HepG2 (cell line): Measurements from ENCODE around the gene ACP5. TPM values are rescaled to one million over a fixed set of nuclear protein-coding genes. Genes with fewer than 3 reads are reported as not detected.

Source experiments
- ARID2 ChIP-seq: sonication (generic); formaldehyde crosslinking; IDR thresholded peaks from 2 replicates; pipeline ENCODE4 v1.8.1; 2022; ENCODE audit warnings: mild to moderate bottlenecking, missing genetic modification reagents, borderline replicate concordance
- HNRNPUL1 ChIP-seq: fragments of 200-400 bp; formaldehyde crosslinking; IDR thresholded peaks from 2 replicates; pipeline ENCODE4 v1.6.1; 2017; ENCODE audit warnings: low read depth, mild to moderate bottlenecking, low read length, moderate library complexity
- HOXD1 ChIP-seq: sonication (generic); formaldehyde crosslinking; IDR thresholded peaks from 2 replicates; pipeline ENCODE4 v1.5.0; 2020; ENCODE audit warnings: missing genetic modification reagents
- RBM39 ChIP-seq: fragments of 200-400 bp; formaldehyde crosslinking; IDR thresholded peaks from one replicate; pipeline ENCODE4 v1.6.1; 2018; ENCODE audit warnings: antibody characterized with exemption, mild to moderate bottlenecking, low read depth, low read length; ENCODE audit not compliant: poor library complexity, severe bottlenecking
- SALL1 ChIP-seq: sonication (generic); formaldehyde crosslinking; IDR thresholded peaks from 2 replicates; pipeline ENCODE4 v1.8.0; 2022; ENCODE audit warnings: mild to moderate bottlenecking, missing genetic modification reagents
- ZFP36L1 ChIP-seq: sonication (generic); formaldehyde crosslinking; IDR thresholded peaks from 2 replicates; pipeline ENCODE4 v1.8.0; 2022; ENCODE audit warnings: mild to moderate bottlenecking, missing genetic modification reagents, moderate library complexity
- ZZZ3 ChIP-seq: sonication (generic); formaldehyde crosslinking; IDR thresholded peaks from 2 replicates; pipeline ENCODE4 v1.4.0; 2020; ENCODE audit warnings: missing genetic modification reagents, mild to moderate bottlenecking, borderline replicate concordance
- polyA plus RNA-seq, 8 experiments: library from polyadenylated mRNA; depleted of rRNA in 3 of 8; stranded (reverse) in 7 of 8; unstranded in 1 of 8; fragments of >200 nt; fragmentation: Illumina TruSeq in 4 of 8; extraction: Trizol in 4 of 8; gene quantifications; 2 replicates each; pipeline versions ENCODE4 v1.2.1 to v1.2.3, GENCODE V29; 2011 to 2016; ENCODE audit warnings: low read depth in 4 of 8, missing spikeins in 1 of 8, mixed read lengths in 1 of 8; ENCODE audit not compliant: insufficient read depth in 1 of 8
- total RNA-seq, 5 experiments: library from RNA; depleted of rRNA; stranded (reverse); fragments of >200 nt; fragmentation: Illumina TruSeq; extraction: Trizol; gene quantifications; 2 replicates each; pipeline ENCODE4 v1.2.3, GENCODE V29; 2016; ENCODE audit warnings: low read depth in 1 of 5
- TF ChIP-seq, protein P1 (sequence below): sonication (generic); formaldehyde crosslinking; IDR thresholded peaks from 2 replicates; pipeline ENCODE4 v1.5.1; 2020; ENCODE audit warnings: mild to moderate bottlenecking, missing genetic modification reagents, moderate library complexity
- TF ChIP-seq, protein P2 (sequence below): sonication (generic); IDR thresholded peaks from 2 replicates; pipeline ENCODE4 v1.6.1; 2016; ENCODE audit warnings: low read depth, borderline replicate concordance
- TF ChIP-seq, protein P3 (sequence below): sonication (generic); formaldehyde crosslinking; IDR thresholded peaks from 2 replicates; pipeline ENCODE4 v1.4.0; 2020; ENCODE audit warnings: missing genetic modification reagents, borderline replicate concordance
- TF ChIP-seq, protein P4 (sequence below): sonication (generic); formaldehyde crosslinking; IDR thresholded peaks from 2 replicates; pipeline ENCODE4 v1.4.0; 2020; ENCODE audit warnings: missing genetic modification reagents, borderline replicate concordance
- TF ChIP-seq, protein P5 (sequence below): sonication (generic); formaldehyde crosslinking; conservative IDR thresholded peaks from 2 replicates; pipeline ENCODE4 v1.8.0; 2022; ENCODE audit warnings: low read depth, missing genetic modification reagents

Gene ACP5
- total and polyA plus RNA-seq, 2 of the 13 experiments (the other 11 are each of a cell fraction or from before 2014, with no cell fraction given), result 1.3 to 6.7 TPM

DNA sequence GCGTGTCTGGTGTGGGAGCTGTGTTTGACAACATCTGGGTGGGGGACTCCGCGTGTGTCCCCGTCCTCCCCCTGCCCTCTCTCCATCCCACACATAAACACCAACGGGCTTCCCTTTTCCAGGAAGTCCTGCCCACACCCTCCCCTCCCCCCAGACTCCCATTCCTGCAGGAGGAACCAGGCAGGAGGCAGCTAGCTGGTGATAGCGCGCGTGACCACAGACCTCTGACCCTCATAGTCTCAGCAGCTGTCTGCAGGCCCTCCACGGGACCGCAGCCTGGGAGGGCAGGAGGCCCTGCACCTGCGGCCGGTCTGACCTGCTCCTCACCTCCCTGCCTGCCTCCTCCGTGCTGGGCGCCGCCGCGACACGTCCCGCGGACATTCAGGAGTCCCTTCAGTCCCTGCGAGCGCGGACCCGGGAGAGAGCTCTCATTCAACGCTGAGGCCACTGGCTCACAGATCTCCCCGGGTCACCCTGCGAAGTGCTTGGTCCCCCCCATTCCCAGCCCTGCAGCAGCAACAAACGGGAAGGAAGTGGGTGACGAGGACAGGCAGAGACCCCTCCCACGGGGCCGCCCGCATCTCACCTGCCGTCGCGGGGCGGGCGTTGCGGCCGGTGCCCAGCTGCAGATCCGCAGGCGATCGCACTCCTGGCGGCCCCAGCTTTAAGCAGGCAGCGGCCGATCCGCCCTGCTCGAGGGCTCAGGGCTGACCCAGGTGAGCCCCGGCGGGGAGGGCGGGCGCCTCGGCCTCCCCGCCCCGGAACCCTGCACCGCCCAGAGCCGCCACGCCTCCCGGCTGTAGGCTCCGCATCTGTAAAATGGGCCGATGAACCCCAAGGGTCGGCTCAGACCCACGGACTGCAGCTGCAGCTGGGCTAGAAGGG, 1.1 kb upstream of the ACP5 start (continued):
- TF ChIP-seq, protein P1, sequence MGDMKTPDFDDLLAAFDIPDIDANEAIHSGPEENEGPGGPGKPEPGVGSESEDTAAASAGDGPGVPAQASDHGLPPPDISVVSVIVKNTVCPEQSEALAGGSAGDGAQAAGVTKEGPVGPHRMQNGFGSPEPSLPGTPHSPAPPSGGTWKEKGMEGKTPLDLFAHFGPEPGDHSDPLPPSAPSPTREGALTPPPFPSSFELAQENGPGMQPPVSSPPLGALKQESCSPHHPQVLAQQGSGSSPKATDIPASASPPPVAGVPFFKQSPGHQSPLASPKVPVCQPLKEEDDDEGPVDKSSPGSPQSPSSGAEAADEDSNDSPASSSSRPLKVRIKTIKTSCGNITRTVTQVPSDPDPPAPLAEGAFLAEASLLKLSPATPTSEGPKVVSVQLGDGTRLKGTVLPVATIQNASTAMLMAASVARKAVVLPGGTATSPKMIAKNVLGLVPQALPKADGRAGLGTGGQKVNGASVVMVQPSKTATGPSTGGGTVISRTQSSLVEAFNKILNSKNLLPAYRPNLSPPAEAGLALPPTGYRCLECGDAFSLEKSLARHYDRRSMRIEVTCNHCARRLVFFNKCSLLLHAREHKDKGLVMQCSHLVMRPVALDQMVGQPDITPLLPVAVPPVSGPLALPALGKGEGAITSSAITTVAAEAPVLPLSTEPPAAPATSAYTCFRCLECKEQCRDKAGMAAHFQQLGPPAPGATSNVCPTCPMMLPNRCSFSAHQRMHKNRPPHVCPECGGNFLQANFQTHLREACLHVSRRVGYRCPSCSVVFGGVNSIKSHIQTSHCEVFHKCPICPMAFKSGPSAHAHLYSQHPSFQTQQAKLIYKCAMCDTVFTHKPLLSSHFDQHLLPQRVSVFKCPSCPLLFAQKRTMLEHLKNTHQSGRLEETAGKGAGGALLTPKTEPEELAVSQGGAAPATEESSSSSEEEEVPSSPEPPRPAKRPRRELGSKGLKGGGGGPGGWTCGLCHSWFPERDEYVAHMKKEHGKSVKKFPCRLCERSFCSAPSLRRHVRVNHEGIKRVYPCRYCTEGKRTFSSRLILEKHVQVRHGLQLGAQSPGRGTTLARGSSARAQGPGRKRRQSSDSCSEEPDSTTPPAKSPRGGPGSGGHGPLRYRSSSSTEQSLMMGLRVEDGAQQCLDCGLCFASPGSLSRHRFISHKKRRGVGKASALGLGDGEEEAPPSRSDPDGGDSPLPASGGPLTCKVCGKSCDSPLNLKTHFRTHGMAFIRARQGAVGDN (CRISPR knock-in tag), result peak; percentile 58
- TF ChIP-seq ZZZ3 (CRISPR knock-in tag) (no peak), ARID2 (CRISPR knock-in tag) (no peak), HNRNPUL1 (no peak), HOXD1 (CRISPR knock-in tag) (0 out of 2 replicates have a peak, but pooled peaks have one; percentile 30), SALL1 (peak; percentile 32; the same call in 1 of the 2 replicates), ZFP36L1 (no peak), RBM39 (peak; percentile 41)
- TF ChIP-seq, protein P2, sequence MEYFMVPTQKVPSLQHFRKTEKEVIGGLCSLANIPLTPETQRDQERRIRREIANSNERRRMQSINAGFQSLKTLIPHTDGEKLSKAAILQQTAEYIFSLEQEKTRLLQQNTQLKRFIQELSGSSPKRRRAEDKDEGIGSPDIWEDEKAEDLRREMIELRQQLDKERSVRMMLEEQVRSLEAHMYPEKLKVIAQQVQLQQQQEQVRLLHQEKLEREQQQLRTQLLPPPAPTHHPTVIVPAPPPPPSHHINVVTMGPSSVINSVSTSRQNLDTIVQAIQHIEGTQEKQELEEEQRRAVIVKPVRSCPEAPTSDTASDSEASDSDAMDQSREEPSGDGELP, result no peak
- TF ChIP-seq, protein P3, sequence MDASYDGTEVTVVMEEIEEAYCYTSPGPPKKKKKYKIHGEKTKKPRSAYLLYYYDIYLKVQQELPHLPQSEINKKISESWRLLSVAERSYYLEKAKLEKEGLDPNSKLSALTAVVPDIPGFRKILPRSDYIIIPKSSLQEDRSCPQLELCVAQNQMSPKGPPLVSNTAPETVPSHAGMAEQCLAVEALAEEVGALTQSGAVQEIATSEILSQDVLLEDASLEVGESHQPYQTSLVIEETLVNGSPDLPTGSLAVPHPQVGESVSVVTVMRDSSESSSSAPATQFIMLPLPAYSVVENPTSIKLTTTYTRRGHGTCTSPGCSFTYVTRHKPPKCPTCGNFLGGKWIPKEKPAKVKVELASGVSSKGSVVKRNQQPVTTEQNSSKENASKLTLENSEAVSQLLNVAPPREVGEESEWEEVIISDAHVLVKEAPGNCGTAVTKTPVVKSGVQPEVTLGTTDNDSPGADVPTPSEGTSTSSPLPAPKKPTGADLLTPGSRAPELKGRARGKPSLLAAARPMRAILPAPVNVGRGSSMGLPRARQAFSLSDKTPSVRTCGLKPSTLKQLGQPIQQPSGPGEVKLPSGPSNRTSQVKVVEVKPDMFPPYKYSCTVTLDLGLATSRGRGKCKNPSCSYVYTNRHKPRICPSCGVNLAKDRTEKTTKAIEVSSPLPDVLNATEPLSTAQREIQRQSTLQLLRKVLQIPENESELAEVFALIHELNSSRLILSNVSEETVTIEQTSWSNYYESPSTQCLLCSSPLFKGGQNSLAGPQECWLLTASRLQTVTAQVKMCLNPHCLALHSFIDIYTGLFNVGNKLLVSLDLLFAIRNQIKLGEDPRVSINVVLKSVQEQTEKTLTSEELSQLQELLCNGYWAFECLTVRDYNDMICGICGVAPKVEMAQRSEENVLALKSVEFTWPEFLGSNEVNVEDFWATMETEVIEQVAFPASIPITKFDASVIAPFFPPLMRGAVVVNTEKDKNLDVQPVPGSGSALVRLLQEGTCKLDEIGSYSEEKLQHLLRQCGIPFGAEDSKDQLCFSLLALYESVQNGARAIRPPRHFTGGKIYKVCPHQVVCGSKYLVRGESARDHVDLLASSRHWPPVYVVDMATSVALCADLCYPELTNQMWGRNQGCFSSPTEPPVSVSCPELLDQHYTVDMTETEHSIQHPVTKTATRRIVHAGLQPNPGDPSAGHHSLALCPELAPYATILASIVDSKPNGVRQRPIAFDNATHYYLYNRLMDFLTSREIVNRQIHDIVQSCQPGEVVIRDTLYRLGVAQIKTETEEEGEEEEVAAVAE, result no peak
- TF ChIP-seq, protein P4, sequence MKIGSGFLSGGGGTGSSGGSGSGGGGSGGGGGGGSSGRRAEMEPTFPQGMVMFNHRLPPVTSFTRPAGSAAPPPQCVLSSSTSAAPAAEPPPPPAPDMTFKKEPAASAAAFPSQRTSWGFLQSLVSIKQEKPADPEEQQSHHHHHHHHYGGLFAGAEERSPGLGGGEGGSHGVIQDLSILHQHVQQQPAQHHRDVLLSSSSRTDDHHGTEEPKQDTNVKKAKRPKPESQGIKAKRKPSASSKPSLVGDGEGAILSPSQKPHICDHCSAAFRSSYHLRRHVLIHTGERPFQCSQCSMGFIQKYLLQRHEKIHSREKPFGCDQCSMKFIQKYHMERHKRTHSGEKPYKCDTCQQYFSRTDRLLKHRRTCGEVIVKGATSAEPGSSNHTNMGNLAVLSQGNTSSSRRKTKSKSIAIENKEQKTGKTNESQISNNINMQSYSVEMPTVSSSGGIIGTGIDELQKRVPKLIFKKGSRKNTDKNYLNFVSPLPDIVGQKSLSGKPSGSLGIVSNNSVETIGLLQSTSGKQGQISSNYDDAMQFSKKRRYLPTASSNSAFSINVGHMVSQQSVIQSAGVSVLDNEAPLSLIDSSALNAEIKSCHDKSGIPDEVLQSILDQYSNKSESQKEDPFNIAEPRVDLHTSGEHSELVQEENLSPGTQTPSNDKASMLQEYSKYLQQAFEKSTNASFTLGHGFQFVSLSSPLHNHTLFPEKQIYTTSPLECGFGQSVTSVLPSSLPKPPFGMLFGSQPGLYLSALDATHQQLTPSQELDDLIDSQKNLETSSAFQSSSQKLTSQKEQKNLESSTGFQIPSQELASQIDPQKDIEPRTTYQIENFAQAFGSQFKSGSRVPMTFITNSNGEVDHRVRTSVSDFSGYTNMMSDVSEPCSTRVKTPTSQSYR (CRISPR knock-in tag), result peak; percentile 80; the same call in 1 of the 2 replicates
- TF ChIP-seq, protein P5, sequence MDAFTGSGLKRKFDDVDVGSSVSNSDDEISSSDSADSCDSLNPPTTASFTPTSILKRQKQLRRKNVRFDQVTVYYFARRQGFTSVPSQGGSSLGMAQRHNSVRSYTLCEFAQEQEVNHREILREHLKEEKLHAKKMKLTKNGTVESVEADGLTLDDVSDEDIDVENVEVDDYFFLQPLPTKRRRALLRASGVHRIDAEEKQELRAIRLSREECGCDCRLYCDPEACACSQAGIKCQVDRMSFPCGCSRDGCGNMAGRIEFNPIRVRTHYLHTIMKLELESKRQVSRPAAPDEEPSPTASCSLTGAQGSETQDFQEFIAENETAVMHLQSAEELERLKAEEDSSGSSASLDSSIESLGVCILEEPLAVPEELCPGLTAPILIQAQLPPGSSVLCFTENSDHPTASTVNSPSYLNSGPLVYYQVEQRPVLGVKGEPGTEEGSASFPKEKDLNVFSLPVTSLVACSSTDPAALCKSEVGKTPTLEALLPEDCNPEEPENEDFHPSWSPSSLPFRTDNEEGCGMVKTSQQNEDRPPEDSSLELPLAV (CRISPR knock-in tag), result no peak
